A172 (cell line): ENCODE measurements around the gene C18orf63. TPM values are rescaled to one million over a fixed set of nuclear protein-coding genes. Genes with fewer than 3 reads are reported as not detected.
"Not testable (repeated sequence)": the region's sequence is repeated elsewhere in the genome, so short reads cannot be mapped to it uniquely, and the experiment has no call there.

ENCODE experiments used
- DNase-seq: peaks from one replicate; pipeline ENCODE4 v3.0.0-alpha.2; 2015; ENCODE audit warnings: low spot score
- total RNA-seq: library from RNA; depleted of rRNA; stranded (reverse); fragments of >200 nt; shearing (Covaris generic); gene quantifications from 2 replicates; pipeline ENCODE4 v1.2.3, GENCODE V29; 2014

The C18orf63 gene
- total RNA-seq, 1 experiment from 2014 or later: not detected

GRCh38 chr18:74286106-74286855 is 29.4 kb upstream of the C18orf63 start:
- DNase-seq: no peak

- no peak for DNase-seq
Measured at GRCh38 chr18:74286856-74287255, 28.8 kb upstream of the C18orf63 start.

DNA sequence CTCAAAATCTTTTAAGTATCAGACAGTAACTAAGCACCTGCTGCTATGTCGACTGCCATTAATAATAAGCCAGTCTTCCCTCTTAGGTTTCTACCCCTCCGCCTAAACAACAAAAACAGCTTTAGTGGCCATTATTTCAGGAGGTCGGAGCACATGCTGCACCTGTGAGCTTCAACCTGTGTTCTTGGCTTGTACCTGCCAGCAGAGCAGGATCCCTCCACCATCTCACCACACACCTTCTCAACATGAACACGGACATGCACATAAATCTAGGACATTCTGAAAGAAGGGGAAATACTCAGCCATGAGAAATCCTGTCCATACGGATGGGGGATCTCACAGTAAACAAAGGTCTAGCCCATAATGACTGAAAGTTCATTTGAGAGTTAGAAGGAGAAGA is 27.6 kb upstream of the C18orf63 start:
- DNase-seq: no peak

- no peak for DNase-seq
Measured at GRCh38 chr18:74288730-74289129, 26.9 kb upstream of the C18orf63 start.

- DNase-seq: peak; percentile 1
Measured at GRCh38 chr18:74289137-74289536, 26.5 kb upstream of the C18orf63 start.

DNA sequence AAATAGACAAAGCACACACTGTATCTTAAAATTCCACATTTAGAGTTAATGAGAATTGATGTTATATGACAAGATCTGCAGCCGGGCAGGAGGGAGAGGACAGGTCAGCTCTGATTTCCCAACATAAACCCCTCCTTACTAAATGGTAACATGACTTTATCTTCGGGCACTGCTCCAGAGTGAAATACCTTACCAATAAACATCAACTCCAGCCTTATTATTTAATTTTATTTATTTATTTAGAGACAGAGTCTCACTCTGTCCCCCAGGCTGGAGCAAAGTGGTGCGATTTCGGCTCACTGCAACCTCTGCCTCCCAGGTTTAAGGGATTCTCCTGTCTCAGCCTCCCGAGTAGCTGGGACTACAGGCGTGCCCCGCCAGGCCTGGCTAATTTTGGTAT is 25.6 kb upstream of the C18orf63 start:
- no peak for DNase-seq

GRCh38 chr18:74290794-74291471 is 24.7 kb upstream of the C18orf63 start:
- no peak for DNase-seq

- no peak for DNase-seq
Measured at GRCh38 chr18:74291472-74291770, 24.2 kb upstream of the C18orf63 start.

DNA sequence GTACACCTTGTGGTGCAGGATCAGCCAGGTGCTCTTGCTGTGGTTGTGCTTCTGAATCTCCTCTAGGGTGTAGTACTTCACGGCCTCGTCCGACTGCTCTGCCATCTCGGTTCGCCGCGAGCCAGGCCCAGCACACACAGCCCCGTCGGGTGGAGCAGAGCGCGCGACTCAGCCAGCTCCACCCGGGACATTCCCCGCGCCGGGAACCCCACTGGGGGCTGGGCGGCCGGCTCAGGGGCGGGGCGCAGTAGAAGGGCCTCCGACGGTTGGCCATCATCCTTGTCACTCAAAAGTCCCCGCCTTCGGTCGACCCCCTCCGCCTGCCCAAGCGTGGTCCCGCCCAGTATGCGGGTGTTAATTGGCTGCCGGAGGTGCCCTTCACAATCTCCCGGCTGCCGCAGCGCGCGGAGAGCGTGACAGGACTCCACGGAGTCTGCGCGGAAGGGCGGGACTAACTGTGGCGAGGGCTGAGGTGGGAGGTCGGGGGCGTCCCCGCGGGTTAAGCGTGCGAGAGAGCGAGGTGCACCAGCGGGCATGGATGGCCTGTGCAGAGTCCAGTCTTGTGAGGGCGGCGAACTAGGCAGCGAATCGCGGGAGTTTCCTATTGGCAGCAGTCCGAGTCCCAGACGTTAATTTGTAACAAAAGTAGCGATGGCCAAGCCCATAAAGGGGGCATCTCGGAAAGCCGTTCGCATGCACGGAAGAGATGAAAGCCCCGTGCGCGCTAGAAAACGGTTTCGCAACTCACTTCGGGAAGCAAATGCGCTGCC is 23.7 kb upstream of the C18orf63 start, which contains the start of gene CYB5A:
Gene CYB5A, minus strand, starts transcription at position 193 of the 770 bp plus-strand sequence. Its CDS starts 88 bp downstream, at position 105.
- no peak for DNase-seq

GRCh38 chr18:74292541-74292858 is 23.1 kb upstream of the C18orf63 start:
- DNase-seq: no peak

- not testable (repeated sequence) for DNase-seq
Measured at GRCh38 chr18:74292982-74293381, 22.7 kb upstream of the C18orf63 start.

DNA sequence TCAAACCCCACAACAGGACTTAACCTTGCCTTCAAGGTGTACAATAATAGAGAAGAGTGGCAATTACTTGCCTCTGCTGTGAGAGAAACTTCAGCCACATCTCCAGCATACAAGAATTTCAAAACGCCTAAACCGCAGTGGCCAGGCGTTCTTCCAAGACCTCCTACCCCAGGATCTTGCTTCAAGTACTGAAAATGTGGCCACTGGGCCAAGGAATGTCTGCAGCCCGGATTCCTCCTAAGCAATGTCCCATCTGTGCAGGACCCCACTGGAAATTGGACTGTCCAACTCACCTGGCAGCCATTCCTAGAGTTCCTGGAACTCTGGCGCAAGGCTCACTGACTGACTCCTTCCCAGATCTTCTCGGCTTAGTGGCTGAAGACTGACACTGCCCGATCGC is 21.1 kb upstream of the C18orf63 start:
- DNase-seq: no peak

- DNase-seq: no peak
Measured at GRCh38 chr18:74299162-74299561, 16.5 kb upstream of the C18orf63 start.

GRCh38 chr18:74299746-74300145 is 15.9 kb upstream of the C18orf63 start:
- DNase-seq: peak; percentile 16

DNA sequence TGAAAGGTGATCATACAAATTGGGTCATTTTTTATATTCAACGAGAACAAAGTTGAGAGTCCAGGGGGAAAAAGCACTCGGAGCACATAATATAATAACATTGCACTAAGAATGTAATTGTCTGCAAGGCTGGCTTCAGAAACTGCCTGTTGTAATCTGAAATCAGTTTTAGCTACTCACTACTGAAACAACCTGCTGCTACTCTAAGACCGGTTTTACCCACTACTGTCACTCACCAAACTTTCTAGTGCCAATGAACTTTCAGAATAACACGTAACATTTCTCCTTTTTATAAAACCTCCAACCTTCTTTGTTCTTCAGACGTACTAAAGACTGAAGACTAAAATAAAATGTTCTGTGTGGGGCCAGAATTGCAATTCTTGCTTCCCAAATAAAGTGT is 12.3 kb upstream of the C18orf63 start:
- DNase-seq: no peak

GRCh38 chr18:74303936-74304335 is 11.7 kb upstream of the C18orf63 start:
- DNase-seq: peak; percentile 59

DNA sequence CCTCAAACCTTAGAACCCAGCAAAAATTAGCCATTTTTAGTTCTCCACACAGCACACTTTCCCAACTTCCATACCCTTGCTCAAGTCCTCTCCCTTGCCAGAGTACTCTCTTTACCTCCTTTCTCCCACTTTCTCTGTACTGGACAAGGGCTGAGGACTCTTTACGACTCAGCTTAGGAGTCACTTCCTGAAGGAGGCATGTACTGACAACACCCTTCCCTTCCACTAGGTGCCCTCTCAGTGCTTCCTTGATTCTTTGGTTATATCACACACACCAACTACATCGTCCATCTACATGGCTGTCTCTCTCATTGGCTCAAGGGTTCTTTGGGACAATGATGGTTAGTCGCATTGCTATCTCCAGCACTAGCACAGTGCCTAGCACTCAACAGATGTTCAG is 5.2 kb upstream of the C18orf63 start:
- DNase-seq: peak; percentile 41

DNA sequence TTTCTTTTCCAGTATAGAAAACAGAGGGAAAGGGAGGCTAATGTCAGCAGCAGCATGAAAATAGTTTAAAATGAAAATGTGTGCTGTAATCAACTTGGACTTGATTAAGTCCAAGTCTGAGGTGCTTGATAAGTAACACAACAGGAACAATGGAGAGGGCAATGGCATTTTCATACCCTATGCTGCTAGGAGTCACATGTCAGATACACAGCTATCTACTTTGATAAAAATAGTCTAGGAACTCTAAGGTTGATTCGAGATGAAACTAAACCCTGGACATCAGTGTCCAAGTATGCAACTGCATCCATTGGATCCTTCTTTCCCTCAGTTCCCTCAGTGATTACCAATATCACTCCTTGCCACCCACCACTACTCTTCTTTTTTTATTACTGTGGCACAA is 4.6 kb upstream of the C18orf63 start:
- DNase-seq: no peak

DNA sequence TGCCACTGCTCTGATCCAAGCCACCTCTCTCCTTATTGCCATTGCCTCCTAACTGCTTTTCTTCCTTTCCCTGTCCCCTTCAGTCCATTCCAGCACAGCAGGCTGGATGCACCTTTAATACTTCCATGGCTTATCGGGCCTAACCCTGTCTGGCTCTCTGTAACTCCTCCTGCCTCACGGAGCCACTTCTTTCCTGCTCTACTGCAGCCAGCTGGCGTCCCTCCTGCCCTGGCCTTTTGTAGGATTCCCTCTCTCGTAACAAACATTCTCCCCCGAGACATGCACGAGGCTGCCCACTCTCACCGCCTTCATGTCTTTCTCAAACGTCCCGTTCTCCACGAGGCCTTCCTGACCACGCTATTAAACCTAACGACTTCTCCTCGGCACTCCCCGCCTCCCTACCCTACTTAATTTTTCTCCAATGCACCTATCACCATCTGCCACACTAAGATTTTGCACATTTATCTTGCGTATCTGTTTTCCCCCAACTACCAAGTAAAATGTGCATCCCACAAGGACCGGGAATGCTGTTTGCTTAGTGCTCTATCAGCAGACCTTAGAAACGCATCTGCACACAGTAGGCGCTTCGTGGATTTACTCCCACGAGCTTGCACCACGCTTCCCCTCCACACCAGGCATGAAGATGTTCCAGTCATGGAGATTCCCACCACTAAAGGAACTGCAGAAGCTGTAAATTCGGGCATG is 728 bp upstream of the C18orf63 start:
- no peak for DNase-seq

DNA sequence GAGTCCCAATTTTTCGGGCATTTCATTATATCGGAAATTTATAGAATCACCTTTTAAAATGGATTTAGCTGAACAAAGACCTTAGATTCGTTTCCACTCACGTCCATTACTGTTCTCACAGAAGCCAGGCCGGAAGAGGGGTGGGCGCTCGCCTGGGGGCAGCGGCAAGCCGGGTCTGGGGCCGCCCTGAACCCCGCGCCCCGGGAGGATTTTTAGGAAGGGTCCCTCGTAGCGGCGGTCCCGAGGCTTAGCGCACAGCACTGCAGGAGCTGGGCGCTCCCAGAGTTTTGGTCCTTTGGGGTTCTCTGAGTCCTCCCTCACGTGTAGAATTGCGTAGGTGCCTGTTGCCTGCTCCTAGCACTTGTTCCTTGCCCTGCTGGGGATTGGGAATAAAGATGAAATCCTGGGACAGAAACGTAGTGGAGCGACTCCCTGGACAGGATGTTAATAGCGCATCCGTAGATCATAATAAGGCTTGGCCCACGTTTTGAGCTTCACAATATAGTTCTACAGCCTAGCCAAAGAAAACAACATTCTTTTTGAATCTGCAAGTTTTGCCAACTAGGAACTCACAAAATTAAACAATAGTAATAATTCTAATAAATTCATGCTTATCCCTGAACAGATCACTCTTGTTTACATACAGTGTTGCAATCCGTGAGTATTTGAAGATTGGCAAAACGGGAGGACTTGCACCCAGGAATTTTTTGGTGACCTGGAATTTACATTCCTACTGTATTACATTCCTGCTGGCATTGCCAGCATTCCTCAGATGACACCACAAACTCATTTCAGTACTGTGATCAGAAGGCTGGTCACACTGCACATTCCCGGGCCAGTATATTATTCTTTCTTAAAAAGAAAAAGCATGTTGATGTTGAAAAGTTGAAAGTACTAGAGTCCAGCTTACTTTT is 875 bp downstream of the C18orf63 start:
- DNase-seq: peak; percentile 65

DNA sequence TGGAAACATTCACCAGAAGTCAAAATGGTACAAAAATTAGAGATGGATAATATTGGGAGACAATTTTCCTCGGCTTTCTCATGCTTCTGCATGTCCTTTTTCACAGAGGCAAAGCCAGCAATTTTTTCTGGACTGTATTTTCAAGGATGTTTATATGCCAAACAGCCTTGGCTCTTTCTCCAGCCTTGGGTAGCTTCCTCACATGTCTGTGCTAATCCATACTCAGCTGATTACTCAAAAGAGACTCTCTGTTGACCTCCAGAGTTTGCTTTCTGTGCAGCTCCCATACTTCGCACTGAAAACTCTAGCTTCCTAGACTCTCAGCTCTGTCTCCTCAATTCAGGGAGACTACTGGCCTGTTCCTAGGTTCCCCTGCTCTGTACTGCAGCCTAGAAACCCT is 10.6 kb downstream of the C18orf63 start:
- no peak for DNase-seq
